Tibial nerve (tissue), 3 donors: ENCODE results near the gene GRID1.

Experiments used
- EP300 ChIP-seq, 2 donors: sonication (generic); formaldehyde crosslinking; IDR thresholded peaks; one replicate each; pipeline ENCODE4 v1.6.1; 2017; ENCODE audit warnings: antibody characterized with exemption in 2 of 2, mild to moderate bottlenecking in 1 of 2
- POLR2A ChIP-seq, 2 donors: fragments of 450-650 bp; IDR thresholded peaks; one replicate each; pipeline ENCODE4 v1.6.1; 2017; ENCODE audit warnings: antibody characterized with exemption in 2 of 2, mild to moderate bottlenecking in 2 of 2, moderate library complexity in 2 of 2

GRCh38 chr10:86357041-86357440 is 9.6 kb downstream of the GRID1 start:
- TF ChIP-seq EP300 (IDR thresholded peaks at IDR 0.05) = no peak
- no peak for TF ChIP-seq POLR2A (IDR thresholded peaks at IDR 0.05)
